ENCODE results near the gene MX1. TPM values are rescaled to one million over a fixed set of nuclear protein-coding genes. Genes with fewer than 3 reads are reported as not detected.

Gene MX1
- total RNA-seq, 1 experiment from 2014 or later, result 2.0 TPM

- Histone ChIP-seq H3K9me2 (ENCODE audit: insufficient read depth) (no peaks in the 10 kb centered on the region), H3K4me1 (ENCODE audit: control insufficient read depth in 1 of 2, insufficient read depth in 2 of 2, low read length in 2 of 2) (no peaks in the 10 kb centered on the region), H3K9ac (ENCODE audit: low read length) (no peak overlapping the region), H3K9me3 (ENCODE audit: control insufficient read depth in 1 of 2, insufficient read depth in 1 of 2, low read depth in 1 of 2, low read length in 2 of 2) (no peaks in the 10 kb centered on the region), H3K27ac (ENCODE audit: low read depth, low read length) (no peak overlapping the region), H3K79me2 (ENCODE audit: insufficient read depth, low read length) (no peaks in the 10 kb centered on the region), H3K27me3 (ENCODE audit: insufficient read depth, low read length) (no peaks in the 10 kb centered on the region; the same call in none of the 2 replicates), H4K20me1 (ENCODE audit: insufficient read depth) (no peaks in the 10 kb centered on the region), H3K36me3 (ENCODE audit: control insufficient read depth in 1 of 2, insufficient read depth in 2 of 2, low read length in 2 of 2) (no peaks in the 10 kb centered on the region), H3K4me2 (ENCODE audit: low read length) (no peak overlapping the region), H2AFZ (ENCODE audit: low read depth, low read length, poor library complexity, severe bottlenecking) (no peak overlapping the region), H3K4me3 (replicated peaks in 1 of 2; ENCODE audit: low read depth in 1 of 2, low read length in 2 of 2) (no peak overlapping the region)
- DNase-seq (ENCODE audit: low read depth, low spot score) (no peak), ATAC-seq (no peak)
- no peak for TF ChIP-seq RAD21 (IDR thresholded peaks at IDR 0.05; ENCODE audit: low read depth)
- TF ChIP-seq POLR2A (IDR thresholded peaks at IDR 0.05; ENCODE audit: borderline replicate concordance, extremely low read depth, insufficient read depth, insufficient read length), result no peak
- TF ChIP-seq JUND (IDR thresholded peaks at IDR 0.05), result no peak
- no peak for TF ChIP-seq SIN3A (IDR thresholded peaks at IDR 0.05; ENCODE audit: low read depth)
- TF ChIP-seq CBX3 (IDR thresholded peaks at IDR 0.05; ENCODE audit: low read depth), result no peak
- no peak for TF ChIP-seq POLR2AphosphoS5 (IDR thresholded peaks at IDR 0.05; ENCODE audit: low read depth, low read length)
- no peak for TF ChIP-seq EGR1 (IDR thresholded peaks at IDR 0.05; ENCODE audit: low read depth)
- TF ChIP-seq TCF7L2 (IDR thresholded peaks at IDR 0.05; ENCODE audit: borderline replicate concordance, extremely low read depth, insufficient read depth, insufficient read length), result no peak
- no peak for TF ChIP-seq YY1 (IDR thresholded peaks at IDR 0.05; ENCODE audit: extremely low read depth, insufficient replicate concordance, low read depth, low read length)
- no peak for TF ChIP-seq CEBPB (IDR thresholded peaks at IDR 0.05; ENCODE audit: low read depth)
- TF ChIP-seq ZFX (IDR thresholded peaks at IDR 0.05), result no peak
- no peak for TF ChIP-seq ATF3 (IDR thresholded peaks at IDR 0.05)
- no peak for TF ChIP-seq FOSL1 (IDR thresholded peaks at IDR 0.05; ENCODE audit: low read depth)
- no peak for TF ChIP-seq SRF (IDR thresholded peaks at IDR 0.05; ENCODE audit: low read depth)
- intact Hi-C loops (cut with micrococcal nuclease), result loop anchor here (1.0 kb wide), 1 partner anchor 31 kb away; no protein-coding TSS in a partner anchor
- no TSS peak for BruUV-seq (replicated peaks)
- RAD21 ChIA-PET (ENCODE audit: low non-redundant PET in 1 of 2, low total read pairs in 2 of 2, uncharacterized antibody in 2 of 2, unreplicated experiment in 2 of 2), result no interaction called here
- POLR2A ChIA-PET, result no interaction called here
- CTCF ChIA-PET, result no interaction called here
These were observed 52.5 kb downstream of the MX1 start for GRCh38 chr21:41478319-41479177.
